PFSK-1 (cell line): ENCODE data around the gene CD9.

Source experiments
- FOXP2 ChIP-seq: optimal IDR thresholded peaks from 2 replicates; pipeline ENCODE3; 2011; ENCODE audit warnings: borderline replicate concordance, control low read depth, inconsistent platforms; ENCODE audit not compliant: insufficient read depth; ENCODE audit errors: extremely low read length, extremely low read depth
- POLR2AphosphoS5 ChIP-seq: IDR thresholded peaks from 2 replicates; pipeline ENCODE4 v1.6.1; 2012; ENCODE audit warnings: low read depth, mild to moderate bottlenecking, control low read depth, low read length, moderate library complexity
- SIN3A ChIP-seq: IDR thresholded peaks from 2 replicates; pipeline ENCODE4 v1.6.1; 2012; ENCODE audit warnings: mild to moderate bottlenecking, low read length, moderate library complexity, borderline replicate concordance; ENCODE audit not compliant: insufficient read depth
- TAF1 ChIP-seq: IDR thresholded peaks from 2 replicates; pipeline ENCODE4 v1.6.1; 2012; ENCODE audit warnings: low read length, control low read depth, borderline replicate concordance; ENCODE audit not compliant: insufficient read depth
- TF ChIP-seq, protein P1 (sequence below), 2 experiments: IDR thresholded peaks; 2 replicates each; pipeline versions ENCODE4 v1.6.1 to v1.8.0; 2011 to 2012; ENCODE audit warnings: low read depth in 2 of 2, low read length in 2 of 2, control low read depth in 1 of 2, inconsistent platforms in 1 of 2, mild to moderate bottlenecking in 1 of 2, moderate library complexity in 1 of 2; ENCODE audit not compliant: insufficient read depth in 1 of 2

Gene CD9

DNA sequence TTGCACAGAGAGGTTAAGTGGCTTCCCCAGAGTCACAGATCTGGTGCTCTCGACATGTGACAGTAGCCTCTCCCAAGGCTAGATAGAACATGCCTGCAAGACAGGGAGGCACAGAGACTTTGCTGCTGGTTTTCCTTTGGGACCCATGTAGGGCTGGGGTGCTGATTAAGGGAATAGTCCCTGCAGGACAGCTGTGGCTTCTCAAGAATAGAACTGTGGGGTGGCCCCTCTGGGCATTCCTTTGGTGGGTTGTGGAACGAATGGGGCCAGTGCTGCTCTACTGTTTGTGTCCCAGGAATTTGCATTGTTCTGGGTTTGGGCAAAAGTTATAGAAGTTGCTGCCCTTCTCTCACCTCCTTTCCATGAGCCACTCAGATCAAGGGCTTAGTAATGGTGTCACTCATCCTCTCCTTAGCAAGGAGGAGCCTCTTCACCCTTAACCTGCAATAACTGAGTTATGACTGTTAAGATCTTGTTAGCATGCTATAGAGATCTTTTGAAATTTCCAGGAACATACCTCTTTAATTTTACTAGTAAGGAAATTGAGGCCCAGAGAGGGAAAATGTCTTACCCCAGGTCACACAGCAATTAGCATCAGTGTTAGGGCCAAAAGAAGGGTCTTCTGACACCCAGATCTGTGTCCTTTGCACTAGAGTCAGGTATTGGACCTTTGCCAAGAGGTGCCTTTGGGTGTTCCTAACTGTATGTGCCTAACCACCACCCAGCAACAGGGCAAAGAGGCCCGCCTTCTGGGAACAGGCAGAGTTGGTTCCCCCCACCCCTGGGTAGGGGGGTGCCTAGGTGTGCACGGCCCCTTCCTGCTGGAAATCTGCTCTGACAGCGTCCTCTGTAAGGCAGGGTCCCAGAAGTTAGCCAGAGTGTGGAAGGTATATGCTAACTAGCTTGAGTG, 31.4 kb downstream of the CD9 start:
- TF ChIP-seq POLR2AphosphoS5 (no peak), FOXP2 (no peak), TAF1 (no peak), SIN3A (no peak)
- TF ChIP-seq, protein P1, sequence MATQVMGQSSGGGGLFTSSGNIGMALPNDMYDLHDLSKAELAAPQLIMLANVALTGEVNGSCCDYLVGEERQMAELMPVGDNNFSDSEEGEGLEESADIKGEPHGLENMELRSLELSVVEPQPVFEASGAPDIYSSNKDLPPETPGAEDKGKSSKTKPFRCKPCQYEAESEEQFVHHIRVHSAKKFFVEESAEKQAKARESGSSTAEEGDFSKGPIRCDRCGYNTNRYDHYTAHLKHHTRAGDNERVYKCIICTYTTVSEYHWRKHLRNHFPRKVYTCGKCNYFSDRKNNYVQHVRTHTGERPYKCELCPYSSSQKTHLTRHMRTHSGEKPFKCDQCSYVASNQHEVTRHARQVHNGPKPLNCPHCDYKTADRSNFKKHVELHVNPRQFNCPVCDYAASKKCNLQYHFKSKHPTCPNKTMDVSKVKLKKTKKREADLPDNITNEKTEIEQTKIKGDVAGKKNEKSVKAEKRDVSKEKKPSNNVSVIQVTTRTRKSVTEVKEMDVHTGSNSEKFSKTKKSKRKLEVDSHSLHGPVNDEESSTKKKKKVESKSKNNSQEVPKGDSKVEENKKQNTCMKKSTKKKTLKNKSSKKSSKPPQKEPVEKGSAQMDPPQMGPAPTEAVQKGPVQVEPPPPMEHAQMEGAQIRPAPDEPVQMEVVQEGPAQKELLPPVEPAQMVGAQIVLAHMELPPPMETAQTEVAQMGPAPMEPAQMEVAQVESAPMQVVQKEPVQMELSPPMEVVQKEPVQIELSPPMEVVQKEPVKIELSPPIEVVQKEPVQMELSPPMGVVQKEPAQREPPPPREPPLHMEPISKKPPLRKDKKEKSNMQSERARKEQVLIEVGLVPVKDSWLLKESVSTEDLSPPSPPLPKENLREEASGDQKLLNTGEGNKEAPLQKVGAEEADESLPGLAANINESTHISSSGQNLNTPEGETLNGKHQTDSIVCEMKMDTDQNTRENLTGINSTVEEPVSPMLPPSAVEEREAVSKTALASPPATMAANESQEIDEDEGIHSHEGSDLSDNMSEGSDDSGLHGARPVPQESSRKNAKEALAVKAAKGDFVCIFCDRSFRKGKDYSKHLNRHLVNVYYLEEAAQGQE (IDR thresholded peaks at IDR 0.05; ENCODE audit: insufficient read depth in 1 of 2, low read depth in 2 of 2, low read length in 2 of 2) = no peak

DNA sequence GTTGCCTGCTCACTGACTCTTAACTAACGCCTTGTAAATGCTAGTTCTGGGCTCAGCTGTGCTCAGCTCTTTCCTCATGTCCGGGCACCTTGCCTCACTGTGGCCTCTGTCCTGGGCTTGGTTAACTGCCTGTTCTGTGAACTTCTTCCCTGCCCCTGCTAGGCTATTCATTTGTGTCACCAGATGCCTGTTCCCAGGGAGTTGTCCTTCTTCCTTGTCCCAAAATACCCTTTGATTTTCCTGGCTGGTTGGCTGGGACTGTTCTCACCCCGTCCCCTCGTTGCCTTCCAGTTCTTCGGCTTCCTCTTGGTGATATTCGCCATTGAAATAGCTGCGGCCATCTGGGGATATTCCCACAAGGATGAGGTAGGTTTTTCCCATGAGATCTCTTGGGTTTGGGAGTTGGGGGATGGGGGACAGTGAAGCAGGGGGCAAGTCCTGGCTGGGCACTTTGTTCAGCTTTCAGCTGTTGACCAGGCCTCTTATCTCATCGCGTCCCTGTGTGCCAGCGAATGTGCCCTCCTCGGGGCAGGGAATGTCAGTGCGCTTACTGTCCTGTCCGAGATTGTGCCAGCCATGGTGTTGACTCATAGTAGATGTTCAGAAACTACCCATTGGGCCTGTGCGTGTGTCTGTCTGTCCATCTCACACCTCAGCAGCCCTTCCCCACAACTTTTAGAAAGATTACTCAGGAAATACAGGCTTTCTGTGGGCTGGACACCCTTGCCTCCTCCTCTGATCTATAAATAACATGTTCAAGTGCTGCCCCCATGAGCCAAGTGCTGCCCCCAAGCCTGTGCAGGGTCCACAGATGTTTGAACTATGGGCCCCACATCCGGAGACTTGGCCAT, 33.1 kb downstream of the CD9 start:
- no peak for TF ChIP-seq SIN3A

DNA sequence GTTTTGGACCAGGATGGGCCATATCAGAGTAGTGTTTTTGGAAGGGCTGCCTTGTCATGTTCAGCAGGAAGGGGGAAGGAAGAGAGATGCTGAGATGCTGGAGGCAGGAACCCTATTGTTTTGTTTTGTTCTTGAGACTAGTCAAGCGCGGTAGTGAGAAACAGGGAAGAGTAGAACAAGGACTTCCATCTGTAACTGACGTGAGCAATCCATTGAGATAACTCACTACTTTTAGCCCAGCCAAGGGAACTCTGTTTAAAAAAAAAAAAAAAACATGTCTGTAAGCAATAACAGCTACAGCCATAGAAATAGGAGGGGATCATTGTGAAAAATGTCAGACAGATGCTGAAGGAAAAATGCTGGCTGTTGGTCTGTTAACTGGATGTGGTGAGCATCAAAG, 34.0 kb downstream of the CD9 start:
- TF ChIP-seq TAF1 = no peak
- TF ChIP-seq POLR2AphosphoS5 = no peak
- TF ChIP-seq FOXP2 = no peak
- TF ChIP-seq, protein P1 (IDR thresholded peaks at IDR 0.05; ENCODE audit: insufficient read depth in 1 of 2, low read depth in 2 of 2, low read length in 2 of 2) = no peak
- no peak for TF ChIP-seq SIN3A

DNA sequence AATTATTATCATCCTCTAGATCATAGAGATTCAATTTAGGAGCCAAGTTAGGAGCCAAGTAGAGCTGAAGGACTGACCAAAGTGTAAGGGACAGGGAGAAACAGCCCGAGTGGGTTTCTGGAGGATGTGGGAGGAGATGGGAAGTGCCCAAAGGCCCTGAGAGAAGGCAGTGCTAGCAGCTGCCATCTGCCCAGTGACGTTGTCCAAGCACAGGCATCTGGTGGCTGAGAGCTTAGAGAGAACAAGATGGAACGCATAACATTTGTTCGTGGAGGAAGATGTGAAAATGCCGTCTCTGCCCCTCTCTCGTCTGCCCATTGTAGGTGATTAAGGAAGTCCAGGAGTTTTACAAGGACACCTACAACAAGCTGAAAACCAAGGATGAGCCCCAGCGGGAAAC, 34.7 kb downstream of the CD9 start:
- TF ChIP-seq, protein P1 (IDR thresholded peaks at IDR 0.05; ENCODE audit: insufficient read depth in 1 of 2, low read depth in 2 of 2, low read length in 2 of 2) = no peak
- TF ChIP-seq TAF1 (no peak), SIN3A (no peak), FOXP2 (no peak), POLR2AphosphoS5 (no peak)

DNA sequence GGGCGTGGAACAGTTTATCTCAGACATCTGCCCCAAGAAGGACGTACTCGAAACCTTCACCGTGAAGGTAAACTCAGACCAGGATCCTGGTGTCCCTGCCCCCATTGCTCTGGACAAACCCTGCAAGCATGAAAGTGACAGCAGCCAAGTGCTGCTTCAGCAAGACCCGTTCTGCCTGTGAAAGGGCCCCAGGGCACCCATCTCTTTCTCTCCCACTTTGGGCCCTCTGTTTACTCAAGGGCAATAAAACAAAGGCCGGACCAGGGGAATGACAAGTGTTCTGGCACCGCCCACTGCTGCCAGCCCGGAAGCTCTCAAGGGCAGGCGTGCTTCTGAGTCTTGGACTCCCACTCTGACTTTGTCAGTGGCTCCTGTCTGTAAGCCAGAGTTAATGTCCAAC, 35.3 kb downstream of the CD9 start:
- TF ChIP-seq TAF1 (no peak), SIN3A (no peak), POLR2AphosphoS5 (no peak), FOXP2 (no peak)
- TF ChIP-seq, protein P1 (IDR thresholded peaks at IDR 0.05; ENCODE audit: insufficient read depth in 1 of 2, low read depth in 2 of 2, low read length in 2 of 2) = no peak
